Measurements from ENCODE around the gene TRIM58.

The TRIM58 gene

DNA sequence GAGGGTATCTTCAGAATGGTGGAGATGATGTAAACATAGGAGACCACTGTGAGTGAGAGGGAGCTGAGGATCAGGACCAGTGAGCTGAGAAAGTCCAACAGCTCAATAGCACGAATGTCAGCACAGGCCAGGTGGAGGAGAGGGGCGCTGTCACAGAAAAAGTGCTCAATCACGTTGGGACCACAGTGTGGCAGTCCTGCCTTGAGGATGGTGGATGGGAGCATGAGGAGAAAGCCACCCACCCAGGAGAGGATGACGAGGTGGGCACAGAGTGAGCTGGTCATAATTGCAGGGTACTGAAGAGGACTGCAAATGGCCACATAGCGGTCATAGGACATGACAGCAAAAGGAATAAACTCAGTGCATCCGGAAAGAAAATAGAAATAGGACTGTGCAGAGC lies 23.4 kb upstream of the TRIM58 start:
- TF ChIP-seq, protein P1, sequence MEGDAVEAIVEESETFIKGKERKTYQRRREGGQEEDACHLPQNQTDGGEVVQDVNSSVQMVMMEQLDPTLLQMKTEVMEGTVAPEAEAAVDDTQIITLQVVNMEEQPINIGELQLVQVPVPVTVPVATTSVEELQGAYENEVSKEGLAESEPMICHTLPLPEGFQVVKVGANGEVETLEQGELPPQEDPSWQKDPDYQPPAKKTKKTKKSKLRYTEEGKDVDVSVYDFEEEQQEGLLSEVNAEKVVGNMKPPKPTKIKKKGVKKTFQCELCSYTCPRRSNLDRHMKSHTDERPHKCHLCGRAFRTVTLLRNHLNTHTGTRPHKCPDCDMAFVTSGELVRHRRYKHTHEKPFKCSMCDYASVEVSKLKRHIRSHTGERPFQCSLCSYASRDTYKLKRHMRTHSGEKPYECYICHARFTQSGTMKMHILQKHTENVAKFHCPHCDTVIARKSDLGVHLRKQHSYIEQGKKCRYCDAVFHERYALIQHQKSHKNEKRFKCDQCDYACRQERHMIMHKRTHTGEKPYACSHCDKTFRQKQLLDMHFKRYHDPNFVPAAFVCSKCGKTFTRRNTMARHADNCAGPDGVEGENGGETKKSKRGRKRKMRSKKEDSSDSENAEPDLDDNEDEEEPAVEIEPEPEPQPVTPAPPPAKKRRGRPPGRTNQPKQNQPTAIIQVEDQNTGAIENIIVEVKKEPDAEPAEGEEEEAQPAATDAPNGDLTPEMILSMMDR (IDR thresholded peaks at IDR 0.05; ENCODE audit: low read depth, low read length): no peak
- H3K4me3 ChIP-seq (replicated peaks in 1 of 2; ENCODE audit: low read depth in 2 of 2, low read length in 2 of 2): no peak overlapping the region
- DNase-seq (ENCODE audit: low read depth in 2 of 2): no peak

DNA sequence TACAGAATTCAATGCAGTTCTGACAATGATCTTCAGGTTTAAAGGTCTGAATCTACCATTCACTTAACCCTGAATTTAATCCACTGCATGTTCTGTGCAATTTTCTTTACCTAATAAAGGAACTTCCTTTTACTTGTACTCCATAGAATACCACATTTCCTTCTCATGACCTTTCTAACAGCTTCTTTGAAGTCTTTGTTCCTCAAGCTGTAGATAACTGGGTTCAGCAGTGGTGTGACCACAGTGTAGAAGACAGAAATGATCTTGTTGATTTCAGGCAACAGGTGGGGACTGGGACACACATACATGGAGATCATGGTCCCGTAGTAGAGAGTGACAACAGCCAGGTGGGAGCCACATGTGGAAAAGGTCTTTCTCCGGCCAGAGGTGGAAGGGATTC lies 16.2 kb upstream of the TRIM58 start:
- DNase-seq (ENCODE audit: low read depth in 2 of 2): no peak
- TF ChIP-seq, protein P1 (IDR thresholded peaks at IDR 0.05; ENCODE audit: low read depth, low read length): no peak
- H3K4me3 ChIP-seq (replicated peaks in 1 of 2; ENCODE audit: low read depth in 2 of 2, low read length in 2 of 2): no peak overlapping the region

GRCh38 chr1:247841796-247842195 lies 15.2 kb upstream of the TRIM58 start, which contains the start of gene OR11L1:
Gene OR11L1 (minus strand): TSS chr1:247841896. CDS start chr1:247841896, 0 bp downstream.
- TF ChIP-seq, protein P1 (IDR thresholded peaks at IDR 0.05; ENCODE audit: low read depth, low read length): no peak
- no peak within 1 kb of the TSS for H3K4me3 ChIP-seq (replicated peaks in 1 of 2; ENCODE audit: low read depth in 2 of 2, low read length in 2 of 2)
- no peak for DNase-seq (ENCODE audit: low read depth in 2 of 2)

GRCh38 chr1:247843411-247843810 lies 13.6 kb upstream of the TRIM58 start:
- no peak overlapping the region for H3K4me3 ChIP-seq (replicated peaks in 1 of 2; ENCODE audit: low read depth in 2 of 2, low read length in 2 of 2)
- TF ChIP-seq, protein P1 (IDR thresholded peaks at IDR 0.05; ENCODE audit: low read depth, low read length): no peak
- DNase-seq (ENCODE audit: low read depth in 2 of 2): no peak

DNA sequence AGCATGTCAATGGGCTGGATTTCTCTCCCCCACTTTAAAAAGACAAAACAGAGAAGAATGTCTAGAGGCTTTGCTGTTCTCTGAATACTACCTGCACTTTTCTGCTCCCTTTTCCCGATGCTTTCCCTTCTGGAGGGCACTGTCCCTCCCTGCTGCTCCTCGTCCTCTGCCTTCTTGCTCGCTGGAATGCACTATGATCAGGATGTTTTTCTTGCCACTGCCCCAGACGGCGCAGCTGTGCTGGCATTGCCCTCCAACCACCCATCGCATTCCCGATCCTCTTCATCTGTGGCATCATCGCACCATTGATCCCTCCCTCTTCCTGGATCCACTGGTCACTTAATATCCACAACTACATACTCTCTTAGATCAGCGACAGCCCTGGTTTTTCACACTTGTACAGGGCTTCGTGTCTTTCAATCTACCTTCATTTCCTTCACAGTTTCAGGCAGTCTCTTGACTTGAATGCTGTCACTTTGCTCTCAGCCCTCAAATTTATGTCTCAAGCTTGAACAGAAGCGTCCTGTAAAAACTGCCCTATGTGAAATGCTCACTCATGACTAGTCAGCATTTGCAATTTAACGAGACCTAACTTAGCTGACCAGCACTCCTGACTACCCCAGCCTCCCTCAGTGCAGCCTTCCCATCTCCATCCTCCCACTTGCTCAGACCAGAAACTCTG lies 11.8 kb upstream of the TRIM58 start:
- no peak for DNase-seq (ENCODE audit: low read depth in 2 of 2)
- TF ChIP-seq, protein P1 (IDR thresholded peaks at IDR 0.05; ENCODE audit: low read depth, low read length): no peak
- H3K4me3 ChIP-seq (replicated peaks in 1 of 2; ENCODE audit: low read depth in 2 of 2, low read length in 2 of 2): no peak overlapping the region

GRCh38 chr1:247845693-247846017 lies 11.3 kb upstream of the TRIM58 start:
- DNase-seq (ENCODE audit: low read depth in 2 of 2): no peak
- TF ChIP-seq, protein P1 (IDR thresholded peaks at IDR 0.05; ENCODE audit: low read depth, low read length): no peak

DNA sequence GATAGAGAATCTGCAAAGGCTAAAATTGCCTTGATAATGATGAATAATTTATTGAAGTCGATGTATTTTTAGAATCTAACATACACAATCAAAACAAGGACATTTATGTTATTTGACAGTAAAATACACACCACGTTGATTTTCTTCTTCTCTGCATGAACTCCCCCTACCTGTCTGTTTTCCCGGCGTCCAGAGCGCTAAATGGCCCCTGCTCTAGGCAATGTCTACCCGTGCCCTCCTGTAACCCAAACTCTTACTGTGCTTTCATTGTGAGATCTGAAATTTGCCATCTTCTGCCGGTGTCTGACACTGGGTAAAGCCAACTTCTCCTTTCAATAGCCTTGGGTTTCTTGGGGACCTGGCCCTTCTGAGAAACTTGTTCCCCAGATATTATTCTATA lies 8.6 kb upstream of the TRIM58 start:
- H3K4me3 ChIP-seq (replicated peaks in 1 of 2; ENCODE audit: low read depth in 2 of 2, low read length in 2 of 2): no peak overlapping the region
- TF ChIP-seq, protein P1 (IDR thresholded peaks at IDR 0.05; ENCODE audit: low read depth, low read length): no peak
- DNase-seq (ENCODE audit: low read depth in 2 of 2): no peak

More at GRCh38 chr1:247845693-247846017, 11.3 kb upstream of the TRIM58 start:
- no peak overlapping the region for H3K4me3 ChIP-seq (replicated peaks in 1 of 2; ENCODE audit: low read depth in 2 of 2, low read length in 2 of 2)

Measured in cardiac fibroblast (primary cell).